CD8-positive, alpha-beta memory T cell (primary cell): ENCODE results near the gene KRT77. TPM values are rescaled to one million over a fixed set of nuclear protein-coding genes. Genes with fewer than 3 reads are reported as not detected.
"Not testable (repeated sequence)": the region's sequence is repeated elsewhere in the genome, so short reads cannot be mapped to it uniquely, and the experiment has no call there.

Experiments
- CTCF ChIA-PET: fragments of 350-600 bp; sonication (Branson Sonifier 250); formaldehyde crosslinking; loops from one replicate; lab custom pipeline; 2021; ENCODE audit warnings: antibody characterized with exemption; lab: Charles Lee
- POLR2A ChIA-PET: fragments of 350-600 bp; sonication (Branson Sonifier 250); formaldehyde crosslinking; loops from one replicate; lab custom pipeline; 2021; ENCODE audit warnings: antibody characterized with exemption; lab: Charles Lee
- DNase-seq, 5 donors: peaks; one replicate each; pipeline versions ENCODE4 v3.0.0 to v3.0.0-alpha.2; 2020 to 2022; ENCODE audit warnings: mixed read lengths in 1 of 5
- H3K27ac ChIP-seq: one replicate; pipeline ENCODE4 v1.7.0; 2013; ENCODE audit warnings: low read depth, mild to moderate bottlenecking, low read length, moderate library complexity
- H3K27me3 ChIP-seq: 2 replicates; pipeline ENCODE4 v1.7.0; 2013; ENCODE audit warnings: low read length, mild to moderate bottlenecking; ENCODE audit not compliant: insufficient read depth, poor library complexity, severe bottlenecking
- H3K36me3 ChIP-seq: 2 replicates; pipeline ENCODE4 v1.7.0; 2013; ENCODE audit warnings: mild to moderate bottlenecking, low read length, moderate library complexity; ENCODE audit not compliant: insufficient read depth
- H3K4me1 ChIP-seq: 2 replicates; pipeline ENCODE4 v1.7.0; 2013; ENCODE audit warnings: mild to moderate bottlenecking, low read length, moderate library complexity; ENCODE audit not compliant: insufficient read depth
- H3K4me3 ChIP-seq: 2 replicates; pipeline ENCODE4 v1.7.0; 2013; ENCODE audit warnings: mild to moderate bottlenecking, low read length
- H3K9me3 ChIP-seq: 2 replicates; pipeline ENCODE4 v1.7.0; 2013; ENCODE audit warnings: mild to moderate bottlenecking, low read length
- H3K27ac Mint-ChIP-seq, 8 donors: one replicate each; pipeline ENCODE4 v1.8.0; 2020 to 2021; ENCODE audit warnings: mixed read lengths in 8 of 8, mild to moderate bottlenecking in 6 of 8, inconsistent platforms in 3 of 8, moderate library complexity in 3 of 8
- H3K27me3 Mint-ChIP-seq, 2 donors: one replicate each; pipeline ENCODE4 v1.8.0; 2020 to 2021; ENCODE audit warnings: mixed read lengths in 2 of 2, mild to moderate bottlenecking in 1 of 2, moderate library complexity in 1 of 2
- H3K36me3 Mint-ChIP-seq, 3 donors: one replicate each; pipeline ENCODE4 v1.8.0; 2020 to 2021; ENCODE audit warnings: mixed read lengths in 3 of 3, inconsistent platforms in 1 of 3, mild to moderate bottlenecking in 1 of 3
- H3K4me1 Mint-ChIP-seq, 3 donors: one replicate each; pipeline ENCODE4 v1.8.0; 2020 to 2021; ENCODE audit warnings: mixed read lengths in 3 of 3, inconsistent platforms in 1 of 3, mild to moderate bottlenecking in 1 of 3
- H3K4me3 Mint-ChIP-seq, 7 donors: one replicate each; pipeline ENCODE4 v1.8.0; 2020 to 2021; ENCODE audit warnings: mixed read lengths in 7 of 7, mild to moderate bottlenecking in 6 of 7, moderate library complexity in 4 of 7, inconsistent platforms in 2 of 7
- H3K9me3 Mint-ChIP-seq, 5 donors: one replicate each; pipeline ENCODE4 v1.8.0; 2020 to 2022; ENCODE audit warnings: mixed read lengths in 5 of 5, mild to moderate bottlenecking in 3 of 5, moderate library complexity in 2 of 5, inconsistent platforms in 1 of 5
- polyA plus RNA-seq: library from polyadenylated mRNA; unstranded; fragments of 300-500 nt; fragmentation: Illumina TruSeq; gene quantifications from one replicate; pipeline ENCODE4 v1.2.3, GENCODE V29; 2021
- total RNA-seq, 2 experiments: library from RNA; stranded (reverse); gene quantifications; one replicate each; pipeline ENCODE4 v1.2.3, GENCODE V29; 2021

Gene KRT77
- total RNA-seq (not detected), polyA plus RNA-seq (not detected)

GRCh38 chr12:52703424-52703823, at the start of gene KRT77:
KRT77 (minus strand) TSS chr12:52703524; CDS start chr12:52703434, 90 bp downstream.
- peaks cover 4% of the 10 kb centered on the region for H3K27me3 ChIP-seq
- H3K9me3 ChIP-seq = no peaks in the 10 kb centered on the region
- no peaks in the 10 kb centered on the region for H3K36me3 ChIP-seq
- DNase-seq = no peak
- Mint-ChIP-seq H3K27me3 (peaks cover 7 to 34% of the 10 kb centered on the region in 2 donors), H3K4me3 (no peak within 1 kb of the TSS), H3K27ac (peak within 1 kb of the TSS in 1 of 8 donors; percentile 20), H3K36me3 (no peaks in the 10 kb centered on the region), H3K4me1 (no peaks in the 10 kb centered on the region), H3K9me3 (no peaks in the 10 kb centered on the region)
- H3K27ac ChIP-seq = no peak within 1 kb of the TSS
- ChIA-PET CTCF (no interaction called here), POLR2A (no interaction called here)
- peaks cover 14% of the 10 kb centered on the region for H3K4me1 ChIP-seq
- no peak within 1 kb of the TSS for H3K4me3 ChIP-seq

- POLR2A ChIA-PET = no interaction called here
- Histone ChIP-seq H3K27me3 (no peaks in the 10 kb centered on the region), H3K4me1 (peaks cover 4% of the 10 kb centered on the region), H3K27ac (no peak overlapping the region), H3K36me3 (no peaks in the 10 kb centered on the region), H3K9me3 (no peaks in the 10 kb centered on the region), H3K4me3 (no peak overlapping the region)
- Mint-ChIP-seq H3K27me3 (peaks cover 7 to 9% of the 10 kb centered on the region in 2 donors), H3K36me3 (no peaks in the 10 kb centered on the region), H3K9me3 (no peaks in the 10 kb centered on the region), H3K4me3 (no peak overlapping the region), H3K4me1 (no peaks in the 10 kb centered on the region), H3K27ac (peak overlapping the region in 1 of 8 donors; percentile 8)
- CTCF ChIA-PET = no interaction called here
- DNase-seq = no peak
These were observed 49.2 kb upstream of the KRT77 start for GRCh38 chr12:52752516-52752915.

GRCh38 chr12:52751795-52752194, 48.5 kb upstream of the KRT77 start:
- Mint-ChIP-seq H3K4me1 (no peaks in the 10 kb centered on the region), H3K27me3 (peaks cover 7 to 9% of the 10 kb centered on the region in 2 donors), H3K27ac (peak overlapping the region in 1 of 8 donors; percentile 8), H3K4me3 (no peak overlapping the region), H3K36me3 (no peaks in the 10 kb centered on the region), H3K9me3 (no peaks in the 10 kb centered on the region)
- Histone ChIP-seq H3K4me1 (peaks cover 4% of the 10 kb centered on the region), H3K9me3 (no peaks in the 10 kb centered on the region), H3K27me3 (no peaks in the 10 kb centered on the region), H3K27ac (no peak overlapping the region), H3K36me3 (no peaks in the 10 kb centered on the region), H3K4me3 (no peak overlapping the region)
- no peak for DNase-seq
- CTCF ChIA-PET = interaction anchor here (0.6 to 1.2 kb wide), 2 partner anchors 113 to 141 kb away, joined by 4 read pairs; no protein-coding TSS in a partner anchor
- POLR2A ChIA-PET = no interaction called here

GRCh38 chr12:52750532-52750931, 47.2 kb upstream of the KRT77 start:
- POLR2A ChIA-PET, H3K36me3 Mint-ChIP-seq, H3K9me3 ChIP-seq, H3K4me1 ChIP-seq, H3K9me3 Mint-ChIP-seq, H3K27ac Mint-ChIP-seq, DNase-seq, H3K27ac ChIP-seq, H3K4me1 Mint-ChIP-seq, H3K27me3 ChIP-seq, H3K4me3 ChIP-seq, H3K36me3 ChIP-seq, H3K4me3 Mint-ChIP-seq: not testable (repeated sequence)
- peaks cover 11 to 12% of the 10 kb centered on the region in 2 donors for H3K27me3 Mint-ChIP-seq
- CTCF ChIA-PET = interaction anchor here (1.2 kb wide), 1 partner anchor 140 kb away, joined by 4 read pairs; no protein-coding TSS in a partner anchor

- ChIA-PET CTCF (no interaction called here), POLR2A (no interaction called here)
- no peaks in the 10 kb centered on the region for H3K36me3 ChIP-seq
- no peak overlapping the region for H3K4me3 ChIP-seq
- no peaks in the 10 kb centered on the region for H3K27me3 ChIP-seq
- DNase-seq = no peak
- H3K27ac Mint-ChIP-seq = no peak overlapping the region
- no peaks in the 10 kb centered on the region for H3K9me3 ChIP-seq
- peaks cover 8 to 12% of the 10 kb centered on the region in 2 donors for H3K27me3 Mint-ChIP-seq
- H3K4me1 ChIP-seq = peaks cover 4% of the 10 kb centered on the region
- H3K9me3 Mint-ChIP-seq = no peaks in the 10 kb centered on the region
- H3K4me3 Mint-ChIP-seq = no peak overlapping the region
- H3K27ac ChIP-seq = no peak overlapping the region
- H3K36me3 Mint-ChIP-seq = no peaks in the 10 kb centered on the region
- no peaks in the 10 kb centered on the region for H3K4me1 Mint-ChIP-seq
These were observed 46.5 kb upstream of the KRT77 start for GRCh38 chr12:52749827-52750226.

- H3K27me3 ChIP-seq = no peaks in the 10 kb centered on the region
- DNase-seq = peak in 1 of 5 donors; percentile 11
- H3K36me3 ChIP-seq = no peaks in the 10 kb centered on the region
- no peak overlapping the region for H3K4me3 ChIP-seq
- H3K9me3 Mint-ChIP-seq = no peaks in the 10 kb centered on the region
- H3K4me3 Mint-ChIP-seq = no peak overlapping the region
- H3K4me1 ChIP-seq = peaks cover 4% of the 10 kb centered on the region
- H3K9me3 ChIP-seq = no peaks in the 10 kb centered on the region
- POLR2A ChIA-PET = no interaction called here
- H3K4me1 Mint-ChIP-seq = no peaks in the 10 kb centered on the region
- H3K27ac ChIP-seq = no peak overlapping the region
- H3K27me3 Mint-ChIP-seq = peaks cover 5 to 12% of the 10 kb centered on the region in 2 donors
- CTCF ChIA-PET = no interaction called here
- no peaks in the 10 kb centered on the region for H3K36me3 Mint-ChIP-seq
- no peak overlapping the region for H3K27ac Mint-ChIP-seq
These were observed 45.3 kb upstream of the KRT77 start for GRCh38 chr12:52748578-52748977.

GRCh38 chr12:52745554-52745953, 42.2 kb upstream of the KRT77 start:
- Mint-ChIP-seq H3K27ac (no peak overlapping the region), H3K36me3 (no peaks in the 10 kb centered on the region), H3K9me3 (peaks cover 0 to 4% (median 0%) of the 10 kb centered on the region in 5 donors), H3K27me3 (peaks cover 7 to 26% of the 10 kb centered on the region in 2 donors), H3K4me1 (no peaks in the 10 kb centered on the region), H3K4me3 (no peak overlapping the region)
- Histone ChIP-seq H3K27ac (no peak overlapping the region), H3K9me3 (no peaks in the 10 kb centered on the region), H3K4me1 (peaks cover 4% of the 10 kb centered on the region), H3K36me3 (no peaks in the 10 kb centered on the region), H3K4me3 (no peak overlapping the region), H3K27me3 (no peaks in the 10 kb centered on the region)
- no peak for DNase-seq
- ChIA-PET CTCF (no interaction called here), POLR2A (no interaction called here)

GRCh38 chr12:52744493-52745156, 41.3 kb upstream of the KRT77 start:
- no peak for DNase-seq
- H3K4me1 Mint-ChIP-seq = no peaks in the 10 kb centered on the region
- H3K36me3 ChIP-seq = no peaks in the 10 kb centered on the region
- H3K9me3 ChIP-seq = no peaks in the 10 kb centered on the region
- H3K27ac ChIP-seq = no peak overlapping the region
- no peak overlapping the region for H3K27ac Mint-ChIP-seq
- H3K4me3 ChIP-seq = no peak overlapping the region
- H3K9me3 Mint-ChIP-seq = peaks cover 0 to 4% (median 0%) of the 10 kb centered on the region in 5 donors
- peaks cover 10 to 36% of the 10 kb centered on the region in 2 donors for H3K27me3 Mint-ChIP-seq
- H3K36me3 Mint-ChIP-seq = no peaks in the 10 kb centered on the region
- H3K4me1 ChIP-seq = peaks cover 4% of the 10 kb centered on the region
- H3K4me3 Mint-ChIP-seq = no peak overlapping the region
- ChIA-PET CTCF (no interaction called here), POLR2A (no interaction called here)
- H3K27me3 ChIP-seq = no peaks in the 10 kb centered on the region
